ENCODE data around the gene PLB1.

Gene PLB1

DNA sequence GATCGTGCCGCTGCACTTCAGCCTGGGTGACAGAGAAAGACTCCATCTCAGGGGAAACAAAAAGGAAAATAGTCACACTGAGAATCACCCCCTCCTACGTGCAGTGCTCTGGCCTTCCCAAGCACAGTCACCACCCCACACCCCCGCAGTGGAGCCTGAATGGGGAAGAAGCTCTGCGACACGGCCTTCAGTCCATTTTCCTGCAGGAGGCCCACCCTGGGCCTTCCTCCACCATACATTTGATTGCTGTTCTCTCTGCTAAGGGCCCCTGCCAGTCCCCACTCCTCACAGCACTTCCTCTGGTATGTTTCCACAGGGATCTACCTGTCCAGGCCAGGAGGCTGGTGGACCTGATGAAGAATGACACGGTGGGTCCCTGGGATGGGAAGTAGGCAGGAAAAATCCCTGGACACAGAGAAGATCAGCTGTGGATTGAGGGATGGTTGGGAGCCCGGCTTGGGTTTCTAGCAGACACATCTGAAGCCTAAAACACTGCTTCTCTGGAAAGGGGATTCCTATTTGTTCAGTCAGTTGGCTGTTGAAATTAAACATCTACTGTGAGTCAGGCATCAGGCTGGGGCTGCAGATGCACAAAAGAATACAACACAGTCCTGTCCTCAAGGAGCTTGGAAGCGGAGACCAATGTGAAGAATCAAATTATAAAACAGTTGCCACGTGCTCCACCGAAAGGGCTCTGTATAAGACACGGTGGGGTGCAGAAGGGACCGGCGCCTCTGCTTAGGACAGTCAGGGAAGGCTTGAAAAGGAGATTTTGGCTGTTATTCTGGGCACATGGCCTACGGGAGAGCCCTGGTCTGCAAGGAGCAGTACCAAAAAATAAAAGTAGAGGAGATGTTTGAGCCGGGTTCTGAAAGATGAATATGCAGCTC is 82.2 kb downstream of the PLB1 start:
- H3K27me3 ChIP-seq, result no peaks in the 10 kb centered on the region
- H3K9me3 ChIP-seq, result no peaks in the 10 kb centered on the region
- no peak overlapping the region for H3K27ac ChIP-seq
- TF ChIP-seq, protein P1, sequence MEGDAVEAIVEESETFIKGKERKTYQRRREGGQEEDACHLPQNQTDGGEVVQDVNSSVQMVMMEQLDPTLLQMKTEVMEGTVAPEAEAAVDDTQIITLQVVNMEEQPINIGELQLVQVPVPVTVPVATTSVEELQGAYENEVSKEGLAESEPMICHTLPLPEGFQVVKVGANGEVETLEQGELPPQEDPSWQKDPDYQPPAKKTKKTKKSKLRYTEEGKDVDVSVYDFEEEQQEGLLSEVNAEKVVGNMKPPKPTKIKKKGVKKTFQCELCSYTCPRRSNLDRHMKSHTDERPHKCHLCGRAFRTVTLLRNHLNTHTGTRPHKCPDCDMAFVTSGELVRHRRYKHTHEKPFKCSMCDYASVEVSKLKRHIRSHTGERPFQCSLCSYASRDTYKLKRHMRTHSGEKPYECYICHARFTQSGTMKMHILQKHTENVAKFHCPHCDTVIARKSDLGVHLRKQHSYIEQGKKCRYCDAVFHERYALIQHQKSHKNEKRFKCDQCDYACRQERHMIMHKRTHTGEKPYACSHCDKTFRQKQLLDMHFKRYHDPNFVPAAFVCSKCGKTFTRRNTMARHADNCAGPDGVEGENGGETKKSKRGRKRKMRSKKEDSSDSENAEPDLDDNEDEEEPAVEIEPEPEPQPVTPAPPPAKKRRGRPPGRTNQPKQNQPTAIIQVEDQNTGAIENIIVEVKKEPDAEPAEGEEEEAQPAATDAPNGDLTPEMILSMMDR (IDR thresholded peaks at IDR 0.05), result no peak
- no peak overlapping the region for H3K4me3 ChIP-seq
- H3K4me1 ChIP-seq, result no peaks in the 10 kb centered on the region
- intact Hi-C loops (cut with DNase I; ENCODE audit: low total_unique reads), result no loop called here
- DNase-seq, result no peak
- H3K36me3 ChIP-seq, result no peaks in the 10 kb centered on the region

DNA sequence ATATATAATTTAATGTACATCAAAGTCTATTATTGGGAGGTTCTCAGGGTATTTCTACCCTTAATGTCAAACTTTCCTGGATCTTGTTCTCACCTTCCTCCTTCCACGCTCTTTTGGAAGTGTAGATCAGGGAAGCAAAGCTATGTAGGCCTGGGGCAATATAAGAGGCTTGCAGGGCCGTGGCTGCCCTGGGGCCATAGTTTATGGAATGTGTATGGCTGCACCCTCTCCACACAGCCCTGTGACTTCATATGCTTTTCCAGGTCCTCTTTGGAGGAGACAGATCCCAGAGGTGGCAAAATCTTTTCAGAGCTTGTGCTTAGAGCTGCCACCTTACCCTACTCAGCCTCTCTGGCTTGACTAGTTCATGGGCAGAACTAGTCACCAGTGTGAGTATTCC is 82.9 kb downstream of the PLB1 start:
- TF ChIP-seq, protein P1 (IDR thresholded peaks at IDR 0.05), result no peak
- Histone ChIP-seq H3K9me3 (no peaks in the 10 kb centered on the region), H3K4me1 (peaks cover 0 to 6% (median 5%) of the 10 kb centered on the region in 4 donors), H3K27ac (no peak overlapping the region), H3K36me3 (no peaks in the 10 kb centered on the region), H3K27me3 (no peaks in the 10 kb centered on the region), H3K4me3 (no peak overlapping the region)
- intact Hi-C loops (cut with DNase I; ENCODE audit: low total_unique reads), result no loop called here
- no peak for DNase-seq

DNA sequence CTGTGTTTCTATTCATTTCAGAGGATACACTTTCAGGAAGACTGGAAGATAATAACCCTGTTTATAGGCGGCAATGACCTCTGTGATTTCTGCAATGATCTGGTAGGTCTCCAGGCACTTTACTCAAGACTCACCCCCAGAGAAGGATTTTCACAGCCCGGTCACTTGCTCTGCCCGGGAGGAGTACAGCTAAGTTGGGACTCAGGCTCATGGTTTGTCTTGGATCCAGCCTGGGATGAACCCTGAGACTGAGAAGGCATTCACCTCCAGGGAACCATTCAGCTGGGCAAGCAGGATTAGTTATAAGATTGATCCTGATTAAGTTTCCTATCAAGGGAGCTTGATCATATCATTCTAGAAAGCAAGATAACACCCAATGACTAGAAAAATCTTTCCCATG is 83.7 kb downstream of the PLB1 start:
- H3K4me3 ChIP-seq, result no peak overlapping the region
- H3K27ac ChIP-seq, result no peak overlapping the region
- no peaks in the 10 kb centered on the region for H3K27me3 ChIP-seq
- intact Hi-C loops (cut with DNase I; ENCODE audit: low total_unique reads), result no loop called here
- TF ChIP-seq, protein P1 (IDR thresholded peaks at IDR 0.05), result no peak
- peaks cover 0 to 14% (median 13%) of the 10 kb centered on the region in 4 donors for H3K4me1 ChIP-seq
- no peak for DNase-seq
- H3K36me3 ChIP-seq, result no peaks in the 10 kb centered on the region
- H3K9me3 ChIP-seq, result no peaks in the 10 kb centered on the region

DNA sequence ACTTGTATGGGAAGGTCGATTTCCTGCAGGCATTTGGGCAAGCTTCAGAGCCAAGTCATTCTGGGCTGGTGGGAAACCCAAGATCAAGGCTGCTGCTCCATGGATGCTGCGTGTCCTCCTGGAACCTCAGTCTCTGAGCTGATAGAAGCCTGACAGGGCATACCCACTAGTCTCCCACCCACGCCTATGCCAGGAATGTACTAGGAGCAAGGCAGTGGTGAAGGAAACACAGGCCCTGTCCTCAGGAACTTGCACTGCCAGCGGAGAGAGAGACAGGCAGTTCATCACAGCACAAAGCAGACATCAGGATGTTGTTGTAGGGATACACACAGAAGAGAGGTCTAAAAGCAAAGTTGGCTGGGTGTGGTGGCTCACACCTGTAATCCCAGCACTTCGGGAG is 84.2 kb downstream of the PLB1 start:
- Histone ChIP-seq H3K27me3 (no peaks in the 10 kb centered on the region), H3K9me3 (no peaks in the 10 kb centered on the region), H3K4me3 (no peak overlapping the region), H3K4me1 (peaks cover 0 to 19% (median 17%) of the 10 kb centered on the region in 4 donors), H3K36me3 (no peaks in the 10 kb centered on the region), H3K27ac (no peak overlapping the region)
- no peak for DNase-seq
- intact Hi-C loops (cut with DNase I; ENCODE audit: low total_unique reads), result no loop called here
- TF ChIP-seq, protein P1 (IDR thresholded peaks at IDR 0.05), result no peak

DNA sequence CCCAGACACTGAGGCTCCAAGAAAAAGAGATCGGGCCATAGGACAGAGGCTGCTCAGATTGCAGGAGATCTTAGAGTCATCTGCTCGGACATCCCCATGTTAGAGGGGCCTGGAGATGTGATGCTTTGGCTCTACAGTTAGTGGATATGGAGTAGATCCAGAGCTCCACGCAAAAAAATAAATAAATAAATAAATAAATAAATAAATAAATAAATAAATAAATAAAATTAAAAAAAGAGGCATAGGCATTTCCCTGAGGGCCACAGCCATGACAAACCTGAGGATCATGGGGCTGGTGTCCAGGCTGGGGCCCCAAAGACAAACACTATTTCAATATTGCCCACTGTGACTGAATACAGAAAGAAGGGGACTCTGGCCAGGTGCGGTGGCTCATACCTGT is 85.5 kb downstream of the PLB1 start:
- Histone ChIP-seq H3K4me3 (no peak overlapping the region), H3K36me3 (no peaks in the 10 kb centered on the region), H3K27ac (no peak overlapping the region), H3K27me3 (no peaks in the 10 kb centered on the region), H3K9me3 (no peaks in the 10 kb centered on the region), H3K4me1 (peaks cover 0 to 23% (median 17%) of the 10 kb centered on the region in 4 donors)
- TF ChIP-seq, protein P1 (IDR thresholded peaks at IDR 0.05), result no peak
- no peak for DNase-seq
- intact Hi-C loops (cut with DNase I; ENCODE audit: low total_unique reads), result no loop called here

All from tibial artery (tissue), 4 donors.